Measurements from ENCODE around the gene GMPR. TPM values are rescaled to one million over a fixed set of nuclear protein-coding genes. Genes with fewer than 3 reads are reported as not detected.

The GMPR gene
- total and polyA plus RNA-seq, 12 donors = 17.0 to 49.1 (median 26.3) TPM

- DNase-seq = no peak
- intact Hi-C loops (cut with DNase I) = no loop called here
- Histone ChIP-seq H3K36me3 (replicated peaks in 1 of 2) (no peaks in the 10 kb centered on the region), H3K27ac (no peak overlapping the region), H3K4me1 (replicated peaks in 1 of 2) (no peaks in the 10 kb centered on the region), H3K4me3 (no peak overlapping the region), H3K9me3 (replicated peaks in 1 of 3) (no peaks in the 10 kb centered on the region), H3K27me3 (no peaks in the 10 kb centered on the region)
- WGBS, 4 donors = 76 to 81% (median 78%) methylated on average over 14 to 19 of the region's 19 CpGs
- TF ChIP-seq POLR2A (IDR thresholded peaks at IDR 0.05) (no peak), CTCF (IDR thresholded peaks at IDR 0.05) (no peak)
Measured at GRCh38 chr6:16196984-16197546, 41.3 kb upstream of the GMPR start.

- DNase-seq = no peak
- intact Hi-C loops (cut with DNase I) = no loop called here
- no peak overlapping the region for H3K4me3 ChIP-seq
- no peaks in the 10 kb centered on the region for H3K9me3 ChIP-seq (replicated peaks in 1 of 3)
- 92 to 96% (median 94%) methylated on average over 5 to 50 of the region's 50 CpGs for WGBS, 4 donors
- H3K27ac ChIP-seq = no peak overlapping the region
- no peaks in the 10 kb centered on the region for H3K4me1 ChIP-seq (replicated peaks in 1 of 2)
- TF ChIP-seq CTCF (IDR thresholded peaks at IDR 0.05) (no peak), POLR2A (IDR thresholded peaks at IDR 0.05) (no peak)
- no peaks in the 10 kb centered on the region for H3K27me3 ChIP-seq
- H3K36me3 ChIP-seq (replicated peaks in 1 of 2) = no peaks in the 10 kb centered on the region
Measured at GRCh38 chr6:16198061-16198705, 40.2 kb upstream of the GMPR start.

GRCh38 chr6:16199804-16200203 is 38.6 kb upstream of the GMPR start:
- WGBS, 4 donors = 61 to 84% (median 78%) methylated on average over 5 of the region's 5 CpGs

More at GRCh38 chr6:16199804-16200203, 38.6 kb upstream of the GMPR start:
- intact Hi-C loops (cut with DNase I) = no loop called here
- no peak for DNase-seq
- no peak for TF ChIP-seq POLR2A (IDR thresholded peaks at IDR 0.05)
- TF ChIP-seq CTCF (IDR thresholded peaks at IDR 0.05) = no peak
- Histone ChIP-seq H3K9me3 (replicated peaks in 1 of 3) (no peaks in the 10 kb centered on the region), H3K27me3 (no peaks in the 10 kb centered on the region), H3K36me3 (replicated peaks in 1 of 2) (no peaks in the 10 kb centered on the region), H3K27ac (no peak overlapping the region), H3K4me3 (no peak overlapping the region), H3K4me1 (replicated peaks in 1 of 2) (no peaks in the 10 kb centered on the region)

Measured in adrenal gland (tissue), 12 donors.